ENCODE results near the gene NUP93.
"Not testable (repeated sequence)": the region's sequence is repeated elsewhere in the genome, so short reads cannot be mapped to it uniquely, and the experiment has no call there.

Gene NUP93

DNA sequence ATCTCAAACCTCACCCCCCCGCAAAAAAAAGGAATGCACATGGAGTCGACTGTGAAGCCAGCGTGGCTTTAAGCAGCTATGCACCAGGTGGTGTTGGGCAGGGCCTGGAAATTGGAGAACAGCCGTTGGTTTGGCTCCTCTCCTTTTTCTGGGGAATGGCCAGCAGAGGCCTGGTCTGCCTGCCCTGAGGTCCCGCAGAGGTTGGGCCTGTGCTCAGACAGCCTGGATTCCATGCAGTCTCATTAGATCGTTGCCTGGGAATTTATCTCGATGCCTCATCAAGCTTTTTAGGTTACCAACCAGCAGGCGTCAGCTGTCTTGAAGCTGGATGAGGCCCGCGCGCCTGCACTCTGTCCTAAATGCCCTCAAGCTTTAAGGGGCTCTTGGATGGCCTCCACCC, 144.9 kb downstream of the NUP93 start:
- DNase-seq: no peak

DNA sequence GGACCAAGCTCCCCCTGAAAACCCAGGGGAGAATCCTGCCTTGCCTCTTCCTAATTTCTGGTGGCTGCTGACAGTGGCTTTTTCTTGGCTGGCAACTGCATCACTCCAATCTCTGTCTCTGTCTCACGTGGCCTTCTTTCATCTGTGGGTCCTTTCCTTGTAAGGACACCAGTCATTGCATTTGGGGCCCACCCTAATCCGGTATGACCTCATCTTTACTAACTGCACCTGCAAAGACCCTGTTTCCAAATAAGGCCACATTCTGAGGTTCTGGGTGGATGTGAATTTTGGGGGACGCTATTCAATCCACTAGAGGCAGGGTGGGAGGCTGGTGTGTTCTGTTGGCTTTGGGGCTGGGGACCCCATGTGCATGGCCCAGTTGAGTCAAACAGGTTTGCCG, 146.1 kb downstream of the NUP93 start:
- no peak for DNase-seq

DNA sequence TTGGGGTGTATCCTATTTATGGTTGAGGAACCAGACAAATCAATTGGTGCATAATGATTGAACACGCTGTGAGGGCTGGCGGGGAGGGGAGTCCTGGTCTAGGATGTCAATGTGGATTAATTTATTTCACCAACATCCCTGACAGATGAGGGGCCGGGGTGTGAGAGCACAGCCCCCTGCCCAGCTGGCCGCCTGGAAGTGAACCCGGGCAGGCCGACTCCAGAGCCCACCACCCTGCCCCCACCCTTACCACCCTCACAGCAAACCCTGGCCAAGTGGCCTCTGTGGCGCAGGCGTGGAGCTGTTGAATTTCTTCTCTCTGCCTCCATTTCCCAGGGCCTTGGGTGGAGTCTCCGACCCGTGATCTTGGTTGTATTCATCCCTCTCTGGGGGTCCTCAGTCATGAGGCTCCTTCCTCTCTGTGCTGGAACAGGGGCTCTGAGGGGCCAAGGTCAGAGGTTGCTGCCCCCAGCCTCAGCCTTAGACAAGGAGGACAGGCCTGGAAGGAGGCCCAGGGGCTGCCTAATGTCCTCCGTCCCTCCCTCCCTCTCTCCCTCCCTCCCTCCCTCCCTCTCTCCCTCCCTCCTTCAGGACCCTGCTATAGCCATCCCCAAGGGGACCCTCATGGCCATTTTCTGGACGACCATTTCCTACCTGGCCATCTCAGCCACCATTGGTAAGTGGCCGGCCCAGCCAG, 147.7 kb downstream of the NUP93 start:
- DNase-seq: no peak

GRCh38 chr16:56878282-56878854, 148.4 kb downstream of the NUP93 start:
- no peak for DNase-seq

- no peak for DNase-seq
Measured at GRCh38 chr16:56879276-56879675, 149.3 kb downstream of the NUP93 start.

GRCh38 chr16:56880176-56880575, 150.2 kb downstream of the NUP93 start:
- DNase-seq: no peak

DNA sequence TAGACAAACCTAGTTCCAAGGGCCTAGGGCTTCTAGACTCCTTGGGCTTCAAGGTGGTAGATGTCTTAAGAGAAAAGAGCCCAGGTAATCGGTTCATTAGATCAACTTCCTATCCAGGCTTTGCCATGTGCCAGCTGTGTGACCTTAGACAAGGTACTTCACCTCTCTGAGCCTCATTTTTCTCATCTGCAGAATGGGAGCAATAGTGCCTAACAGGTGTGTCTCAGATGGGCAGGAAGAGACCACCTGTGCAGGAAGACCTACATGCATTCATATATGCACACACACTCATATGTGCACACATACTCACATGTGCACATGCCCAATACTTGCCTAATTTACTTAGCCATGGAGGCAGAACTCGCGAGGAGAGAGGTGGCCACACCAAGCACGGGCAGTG, 150.8 kb downstream of the NUP93 start:
- DNase-seq: no peak

DNA sequence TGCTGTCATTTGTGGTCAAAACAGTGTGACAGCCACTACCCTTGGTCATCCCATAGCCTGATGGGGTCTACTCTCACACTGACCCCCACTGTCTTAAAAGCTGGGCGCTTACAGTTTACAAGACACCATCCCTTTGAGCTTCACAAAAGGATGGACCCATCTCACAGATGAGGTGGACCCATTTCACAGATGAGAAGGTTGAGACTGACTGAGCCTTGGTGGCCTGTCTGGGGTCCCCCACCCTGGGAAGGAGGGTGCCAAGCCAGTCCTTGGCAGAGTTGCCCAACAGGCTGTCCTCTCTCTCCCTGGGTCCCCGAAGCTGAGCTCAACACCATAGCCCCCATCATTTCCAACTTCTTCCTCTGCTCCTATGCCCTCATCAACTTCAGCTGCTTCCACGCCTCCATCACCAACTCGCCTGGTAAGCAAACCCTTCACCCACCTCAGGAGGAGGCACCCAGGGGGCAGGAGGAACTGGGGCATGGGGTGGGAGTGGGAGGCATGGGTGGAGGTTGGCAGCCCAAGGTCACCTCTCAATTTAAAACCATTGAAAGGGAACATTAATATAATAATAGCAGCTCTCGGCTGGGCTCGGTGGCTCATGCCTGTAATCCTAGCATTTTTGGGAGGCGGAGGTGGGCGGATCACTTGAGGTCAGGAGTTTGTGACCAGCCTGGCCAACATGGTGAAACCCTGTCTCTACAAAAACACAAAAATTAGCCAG, 152.3 kb downstream of the NUP93 start:
- DNase-seq: no peak

DNA sequence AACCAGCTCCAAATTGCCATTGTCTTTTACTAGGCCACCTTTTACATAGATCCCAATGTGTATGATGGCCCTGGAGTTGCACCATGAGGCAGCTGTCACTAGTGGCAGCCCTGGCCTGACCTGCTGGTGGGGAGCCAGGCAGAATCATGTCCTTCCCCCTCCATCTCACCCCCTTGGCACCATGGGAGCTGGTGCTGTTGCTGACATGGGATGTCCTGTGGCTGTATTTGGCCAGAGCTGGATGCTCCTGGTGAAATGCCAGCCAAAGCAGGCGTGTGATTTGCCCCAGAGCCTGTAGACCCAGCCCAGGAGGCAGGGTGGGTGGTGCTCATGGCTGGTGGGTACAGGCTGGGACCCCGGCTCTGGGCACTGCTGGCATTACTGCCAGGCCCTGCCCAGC, 153.7 kb downstream of the NUP93 start:
- DNase-seq: no peak

GRCh38 chr16:56884026-56884582, 154.2 kb downstream of the NUP93 start:
- DNase-seq: no peak

DNA sequence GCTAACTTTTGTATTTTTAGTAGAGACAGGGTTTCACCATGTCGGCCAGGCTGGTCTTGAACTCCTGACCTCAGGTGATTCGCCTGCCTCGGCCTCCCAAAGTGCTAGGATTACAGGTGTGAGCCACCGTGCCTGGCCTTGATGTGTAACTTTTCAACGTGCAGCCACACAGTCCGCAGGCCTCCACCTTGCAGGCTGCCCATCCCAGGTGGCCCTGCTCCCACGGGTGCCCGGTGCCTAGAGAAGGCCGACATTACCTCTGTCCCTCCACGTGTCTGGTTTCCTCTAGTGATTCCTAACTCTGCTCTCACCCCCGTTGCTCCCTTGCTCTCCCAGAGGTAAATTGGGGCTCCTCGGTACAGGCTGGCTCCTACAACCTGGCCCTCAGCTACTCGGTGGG, 155.0 kb downstream of the NUP93 start:
- DNase-seq: not testable (repeated sequence)

- DNase-seq: no peak
Measured at GRCh38 chr16:56885446-56886162, 155.7 kb downstream of the NUP93 start.

DNA sequence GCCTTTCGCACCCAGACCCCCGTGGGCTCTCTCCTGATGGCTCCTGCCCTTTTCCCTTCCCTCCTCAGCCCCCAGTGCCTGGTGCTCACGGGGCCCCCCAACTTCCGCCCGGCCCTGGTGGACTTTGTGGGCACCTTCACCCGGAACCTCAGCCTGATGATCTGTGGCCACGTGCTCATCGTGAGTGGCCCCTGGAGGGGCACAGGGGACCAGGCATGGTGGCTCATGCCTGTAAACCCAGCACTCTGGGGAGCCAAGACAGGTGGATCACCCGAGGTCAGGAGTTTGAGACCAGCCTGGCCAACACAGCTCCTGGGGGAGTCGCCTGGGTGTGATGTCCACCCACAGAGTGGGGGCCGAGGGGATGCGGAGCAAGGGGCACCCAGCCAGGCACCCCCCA, 156.4 kb downstream of the NUP93 start:
- DNase-seq: no peak

DNA sequence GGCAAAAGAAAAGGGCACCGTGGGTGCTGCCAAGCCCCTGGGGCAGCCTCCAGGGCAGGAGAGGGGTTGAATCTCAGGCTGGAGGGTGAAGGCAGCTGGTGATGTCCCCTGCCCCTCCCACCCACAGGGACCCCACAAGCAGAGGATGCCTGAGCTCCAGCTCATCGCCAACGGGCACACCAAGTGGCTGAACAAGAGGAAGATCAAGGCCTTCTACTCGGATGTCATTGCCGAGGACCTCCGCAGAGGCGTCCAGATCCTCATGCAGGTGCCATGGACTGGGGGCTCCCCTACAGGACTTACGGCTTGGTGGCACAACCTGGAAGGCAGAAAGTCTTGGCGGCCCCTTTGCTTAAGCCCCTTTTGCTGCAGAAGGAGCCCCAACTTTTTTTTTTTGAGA, 156.9 kb downstream of the NUP93 start:
- DNase-seq: no peak

DNA sequence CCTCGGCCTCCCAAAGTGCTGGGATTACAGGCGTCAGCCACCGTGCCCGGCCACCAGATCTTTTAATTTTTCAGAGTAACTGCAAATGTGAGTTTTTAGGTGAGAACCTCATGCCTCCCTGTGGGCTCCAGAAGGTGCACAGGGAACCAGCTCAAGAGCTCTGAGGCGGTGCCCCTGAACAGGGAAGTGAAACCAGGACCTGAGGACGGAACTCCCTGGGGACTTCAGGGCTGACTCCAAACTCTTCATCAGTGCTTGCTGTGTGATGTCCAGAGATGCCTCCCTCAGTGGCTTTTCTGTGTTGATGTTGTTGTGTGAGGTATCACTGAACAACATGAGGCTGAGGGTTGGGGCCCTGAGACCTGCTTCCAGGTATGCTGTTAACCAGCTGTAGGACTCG, 158.9 kb downstream of the NUP93 start:
- DNase-seq: no peak

DNA sequence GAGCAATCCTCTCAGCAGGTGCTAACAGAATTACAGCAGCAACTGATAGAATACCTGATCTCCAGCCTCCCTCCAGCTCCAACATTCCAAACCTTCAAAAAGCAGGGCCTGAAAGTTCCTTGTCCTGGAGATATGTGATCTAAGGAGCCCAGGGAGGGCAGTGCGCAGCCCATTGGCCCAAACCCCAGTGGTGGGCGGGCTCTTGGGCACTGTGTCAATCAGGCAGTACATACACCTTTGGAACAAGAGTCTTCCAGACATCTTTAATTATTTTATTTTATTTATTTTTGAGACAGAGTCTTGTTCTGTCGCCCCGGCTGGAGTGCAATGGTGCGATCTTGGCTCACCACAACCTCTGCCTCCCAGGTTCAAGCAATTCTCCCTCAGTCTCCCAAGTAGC, 159.3 kb downstream of the NUP93 start:
- DNase-seq: no peak

- DNase-seq: no peak
Measured at GRCh38 chr16:56891685-56892084, 161.8 kb downstream of the NUP93 start.

GRCh38 chr16:56892705-56893104, 162.8 kb downstream of the NUP93 start:
- DNase-seq: no peak

DNA sequence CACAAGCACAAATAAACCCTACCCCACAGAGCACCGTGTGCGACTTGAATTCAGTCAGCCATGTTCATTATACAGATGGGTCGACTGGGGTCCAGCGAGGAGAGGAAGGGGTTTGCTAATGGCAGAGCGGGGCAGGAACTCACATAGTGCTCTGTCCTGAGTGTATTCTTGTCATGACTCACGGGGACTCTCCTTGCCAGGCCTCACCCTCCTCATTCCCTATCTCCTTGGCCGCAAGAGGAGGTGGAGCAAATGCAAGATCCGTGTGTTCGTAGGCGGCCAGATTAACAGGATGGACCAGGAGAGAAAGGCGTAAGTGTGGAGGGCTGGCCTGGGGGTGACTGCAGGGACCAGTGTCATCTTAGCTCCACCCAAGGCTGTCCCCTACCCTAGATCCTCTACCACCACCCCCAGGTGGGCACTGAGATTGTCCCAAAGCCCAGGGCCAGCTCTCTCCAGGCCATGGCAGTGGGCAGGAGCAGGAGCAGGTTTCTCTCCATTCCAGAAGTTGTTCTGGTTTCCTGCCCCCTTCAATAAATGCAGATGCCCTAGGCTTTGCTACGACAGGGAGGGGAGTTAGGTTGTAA, 164.5 kb downstream of the NUP93 start:
- DNase-seq: no peak

DNA sequence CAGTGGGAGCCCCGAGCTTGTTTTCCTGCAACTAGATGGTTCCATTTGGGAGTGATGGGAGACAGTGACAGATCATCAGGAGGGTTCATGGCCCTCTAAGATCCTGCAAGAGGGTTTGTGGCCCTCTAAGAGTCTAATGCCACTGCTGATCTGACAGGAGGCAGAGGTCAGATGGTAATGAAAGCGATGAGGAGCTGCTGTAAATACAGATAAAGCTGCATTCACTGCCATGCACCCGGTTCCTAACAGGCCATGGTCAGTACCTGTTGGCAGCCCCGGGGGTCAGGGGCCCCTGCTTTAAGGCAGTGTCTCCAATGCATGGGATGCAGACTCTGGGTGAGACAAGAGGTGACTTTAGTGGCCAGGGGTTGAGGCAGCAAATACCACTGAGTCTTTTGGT, 165.9 kb downstream of the NUP93 start:
- DNase-seq: no peak

DNA sequence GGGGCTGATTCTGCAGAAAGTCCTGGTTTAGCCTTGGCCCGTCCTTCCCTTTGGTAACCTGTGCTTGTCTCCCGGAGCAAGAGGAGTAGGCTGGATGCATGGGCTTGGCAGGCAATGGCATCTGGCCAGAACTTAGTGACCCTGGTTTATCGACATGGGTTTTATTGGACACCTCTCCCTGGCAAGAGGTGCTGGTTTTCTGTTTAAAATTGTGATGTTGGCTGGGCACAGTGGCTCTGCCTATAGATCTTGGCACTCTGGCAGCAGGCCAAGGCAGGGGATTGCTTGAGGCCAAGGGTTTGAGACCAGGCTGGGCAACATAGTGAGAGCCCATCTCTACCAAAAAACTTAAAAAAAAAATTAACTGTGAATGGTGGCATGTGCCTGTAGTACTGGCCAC, 166.3 kb downstream of the NUP93 start:
- DNase-seq: no peak

- DNase-seq: no peak
Measured at GRCh38 chr16:56897026-56897799, 167.3 kb downstream of the NUP93 start.

Measured in HCEC 1CT (cell line).